ELF-1 (cell line): ENCODE results near the gene CALML4.
A peak's percentile ranks its signal among the peaks of the same experiment; 100 is the strongest.
"Not testable (repeated sequence)": the region's sequence is repeated elsewhere in the genome, so short reads cannot be mapped to it uniquely, and the experiment has no call there.

Experiments
- DNase-seq: peaks from one replicate; pipeline ENCODE4 v3.0.0-alpha.2; 2016; ENCODE audit warnings: low read depth, low spot score

CALML4 gene

GRCh38 chr15:68208136-68208535, 3.0 kb upstream of the CALML4 start:
- no peak for DNase-seq

GRCh38 chr15:68207176-68207935, 2.2 kb upstream of the CALML4 start:
- no peak for DNase-seq

- no peak for DNase-seq
Measured at GRCh38 chr15:68206711-68207151, 1.6 kb upstream of the CALML4 start.

- DNase-seq = no peak
Measured at GRCh38 chr15:68205954-68206539, 915 bp upstream of the CALML4 start.

GRCh38 chr15:68205558-68205944, 419 bp upstream of the CALML4 start:
- DNase-seq = no peak

GRCh38 chr15:68204361-68204760, 771 bp downstream of the CALML4 start:
- no peak for DNase-seq

GRCh38 chr15:68203956-68204355, 1.2 kb downstream of the CALML4 start:
- DNase-seq = no peak

GRCh38 chr15:68203486-68203885, 1.6 kb downstream of the CALML4 start:
- no peak for DNase-seq

GRCh38 chr15:68202994-68203393, 2.1 kb downstream of the CALML4 start:
- DNase-seq = not testable (repeated sequence)

GRCh38 chr15:68201879-68202261, 3.3 kb downstream of the CALML4 start:
- no peak for DNase-seq

GRCh38 chr15:68201153-68201878, 3.8 kb downstream of the CALML4 start:
- DNase-seq = no peak

- DNase-seq = peak; percentile 48
Measured at GRCh38 chr15:68200016-68200861, 4.9 kb downstream of the CALML4 start.

GRCh38 chr15:68199340-68199739, 5.8 kb downstream of the CALML4 start:
- DNase-seq = peak; percentile 54

GRCh38 chr15:68197661-68198437, 7.3 kb downstream of the CALML4 start:
- DNase-seq = no peak

- no peak for DNase-seq
Measured at GRCh38 chr15:68197170-68197492, 8.0 kb downstream of the CALML4 start.

GRCh38 chr15:68196445-68197169, 8.5 kb downstream of the CALML4 start:
- DNase-seq = no peak

- DNase-seq = no peak
Measured at GRCh38 chr15:68195336-68196112, 9.6 kb downstream of the CALML4 start.

GRCh38 chr15:68192804-68193486, 12.2 kb downstream of the CALML4 start:
- DNase-seq = no peak

- no peak for DNase-seq
Measured at GRCh38 chr15:68192117-68192516, 13.0 kb downstream of the CALML4 start.
